ENCODE data around the gene MPHOSPH9. TPM values are rescaled to one million over a fixed set of nuclear protein-coding genes. Genes with fewer than 3 reads are reported as not detected.
"Not testable (repeated sequence)": the region's sequence is repeated elsewhere in the genome, so short reads cannot be mapped to it uniquely, and the experiment has no call there.

The MPHOSPH9 gene
- total RNA-seq, 1 donor from 2014 or later, result 94.5 TPM

DNA sequence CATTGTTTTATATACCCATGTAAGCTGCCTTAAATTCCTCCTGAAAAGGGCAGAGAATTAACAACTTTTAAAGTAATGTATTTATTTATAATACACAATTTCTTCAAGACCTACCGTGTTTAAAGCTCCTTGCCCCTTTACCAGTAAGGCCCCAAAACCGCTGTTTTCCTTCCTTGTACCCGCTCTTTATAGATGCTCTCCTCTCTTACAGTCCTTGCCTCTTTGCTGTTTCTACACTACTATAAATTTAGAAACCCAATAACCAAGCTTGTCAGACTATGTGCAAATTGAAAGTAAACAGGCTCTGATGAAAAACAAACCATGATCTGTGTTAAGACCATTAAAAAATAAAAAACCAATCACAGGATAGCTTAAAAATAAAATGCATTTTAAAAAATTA lies 3.9 kb downstream of the MPHOSPH9 start:
- intact Hi-C loops (cut with micrococcal nuclease), result no loop called here

DNA sequence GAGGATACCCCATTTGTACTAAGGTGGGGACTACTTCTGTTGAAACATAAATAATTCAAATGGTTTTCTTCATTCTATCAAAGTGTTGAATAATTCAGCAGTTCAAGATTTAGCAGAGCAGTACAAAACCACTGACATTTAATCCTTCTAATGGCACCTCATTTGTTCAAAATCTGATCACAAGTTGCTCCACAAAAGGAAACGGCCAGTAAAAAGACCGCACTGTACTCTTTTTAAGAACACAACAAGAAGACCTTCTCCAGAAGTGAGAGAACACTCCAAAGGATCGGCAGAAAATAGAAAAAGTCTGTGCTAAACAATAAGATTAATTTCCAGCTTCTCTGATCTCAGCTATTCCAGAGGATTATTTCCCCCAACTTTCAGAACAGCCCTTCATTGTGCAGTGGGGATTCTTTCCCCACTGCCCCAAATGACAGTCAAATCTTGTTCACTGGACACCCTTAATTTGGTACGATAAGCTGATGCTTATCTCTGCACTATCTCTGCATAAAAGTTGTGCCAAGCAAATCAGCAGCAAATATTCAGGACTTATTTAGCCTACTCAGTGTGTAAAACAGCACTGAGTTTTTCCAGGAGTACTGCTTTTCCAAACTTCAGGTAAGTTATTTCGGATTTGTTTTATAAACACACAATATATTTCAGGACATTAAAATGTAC lies 5.2 kb downstream of the MPHOSPH9 start:
- intact Hi-C loops (cut with micrococcal nuclease), result no loop called here

DNA sequence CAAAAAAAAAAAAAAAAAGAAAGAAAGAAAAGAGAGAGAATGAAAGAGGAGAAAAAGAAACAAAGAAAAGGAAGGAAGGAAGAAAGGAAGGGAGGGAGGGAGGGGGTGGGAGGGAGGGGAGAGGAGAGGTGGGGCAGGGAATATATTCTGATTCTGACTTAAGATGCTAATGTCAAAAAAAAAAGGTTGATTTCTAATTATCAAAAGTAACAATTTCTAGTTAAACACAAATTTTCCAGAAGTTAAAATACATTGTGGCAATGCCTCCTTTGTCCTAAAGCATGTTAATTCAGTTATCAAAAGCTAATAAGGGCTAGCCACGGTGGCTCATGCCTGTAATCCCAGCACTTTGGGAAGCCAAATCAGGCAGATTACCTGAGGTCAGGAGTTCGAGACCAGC lies 7.5 kb downstream of the MPHOSPH9 start:
- intact Hi-C loops (cut with micrococcal nuclease), result no loop called here

DNA sequence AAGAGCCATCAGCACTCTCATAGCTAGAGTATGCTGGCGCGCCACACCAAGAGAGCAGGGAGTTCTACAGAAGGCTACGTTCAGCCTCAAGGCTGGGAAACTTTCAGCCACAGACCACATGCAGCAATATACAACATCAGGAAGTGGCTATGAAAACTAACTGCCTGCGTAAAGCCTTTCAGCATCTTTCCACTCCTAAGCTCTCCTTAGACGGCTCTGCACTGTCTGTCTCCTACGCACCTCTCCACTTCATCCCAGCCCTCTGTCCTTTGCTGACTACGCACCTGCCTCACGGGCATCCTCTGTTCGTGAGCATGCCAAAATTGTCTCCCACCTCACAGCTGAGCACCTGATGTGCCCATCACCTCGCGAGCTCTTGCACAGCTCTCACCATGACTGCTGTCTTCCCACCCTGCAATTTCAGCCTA lies 9.7 kb downstream of the MPHOSPH9 start:
- intact Hi-C loops (cut with micrococcal nuclease), result loop anchor here (1.0 to 2.0 kb wide), 3 partner anchors 10 to 22 kb away; partner anchors contain the start of genes MPHOSPH9 and MTRFR

DNA sequence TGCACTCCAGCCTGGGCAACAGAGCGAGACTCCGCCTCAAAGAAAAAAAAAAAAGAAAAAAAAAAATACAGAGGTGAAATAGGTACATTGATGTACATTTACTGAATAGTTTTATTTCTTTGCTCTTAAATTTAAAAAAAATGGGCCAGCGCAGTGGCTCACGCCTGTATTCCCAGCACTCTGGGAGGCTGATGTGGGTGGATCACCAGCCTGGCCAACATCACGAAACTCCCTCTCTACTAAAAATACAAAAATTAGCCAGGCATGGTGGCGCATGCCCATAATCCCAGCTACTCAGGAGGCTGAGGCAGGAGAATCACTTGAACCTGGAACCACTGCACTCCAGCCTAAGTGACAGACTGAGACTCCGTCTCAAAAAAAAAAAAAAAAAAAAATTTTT lies 25.1 kb downstream of the MPHOSPH9 start:
- intact Hi-C loops (cut with micrococcal nuclease), result not testable (repeated sequence)

DNA sequence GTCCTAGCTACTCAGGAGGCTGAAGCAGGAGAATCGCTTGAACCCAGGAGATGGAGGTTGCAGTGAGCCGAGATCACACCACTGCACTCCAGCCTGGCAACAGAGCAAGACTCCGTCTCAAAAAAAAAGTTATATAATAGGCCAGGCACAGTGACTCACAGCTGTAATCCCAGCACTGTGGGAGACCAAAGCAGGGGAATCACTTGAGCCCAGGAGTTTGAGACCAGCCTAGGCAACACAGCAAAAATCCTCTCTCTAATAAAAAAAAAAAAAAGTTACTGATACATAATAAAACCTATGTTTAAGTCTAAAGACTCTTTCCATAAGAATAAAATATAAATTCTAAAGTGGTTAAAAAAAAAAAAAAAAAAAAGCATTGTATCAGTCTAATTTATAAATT lies 26.1 kb downstream of the MPHOSPH9 start:
- intact Hi-C loops (cut with micrococcal nuclease), result not testable (repeated sequence)

DNA sequence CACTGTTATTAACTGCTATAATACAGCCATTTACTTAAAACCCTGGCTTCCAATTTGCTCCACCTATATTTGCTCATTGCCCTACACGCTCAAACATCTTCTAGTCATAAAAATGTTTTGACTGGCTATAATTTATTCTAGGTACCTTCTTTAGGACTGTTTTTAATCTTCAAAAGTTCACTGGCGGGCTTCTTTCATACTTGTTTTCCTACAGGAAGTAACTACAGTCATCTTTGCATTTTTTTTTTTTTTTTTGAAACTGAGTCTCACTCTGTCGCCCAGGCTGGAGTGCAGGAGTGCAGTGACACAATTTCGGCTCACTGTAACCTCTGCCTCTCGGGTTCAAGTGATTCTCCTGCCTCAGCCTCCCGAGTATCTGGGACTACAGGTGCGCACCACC lies 32.5 kb downstream of the MPHOSPH9 start:
- intact Hi-C loops (cut with micrococcal nuclease), result loop anchor here (1.0 to 5.0 kb wide), 3 partner anchors 22 to 157 kb away; no protein-coding TSS in a partner anchor

DNA sequence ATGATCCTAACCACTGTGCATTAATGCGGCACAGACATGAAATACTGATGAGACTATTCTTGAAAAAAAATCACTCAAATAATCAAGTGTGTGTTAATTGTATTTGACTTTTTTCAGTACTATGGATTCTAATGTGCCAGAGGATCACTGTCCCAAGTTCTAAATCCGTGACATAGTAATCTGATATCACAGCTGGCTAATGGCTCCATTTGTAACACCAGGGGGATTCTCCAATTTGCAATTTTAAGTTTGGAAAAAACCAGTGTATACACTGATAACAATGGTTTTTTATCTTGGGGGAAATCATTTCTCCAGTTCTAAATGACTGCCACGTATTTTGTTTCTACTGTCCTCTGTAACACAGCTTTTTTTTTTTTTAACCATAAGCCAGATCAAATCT lies 33.0 kb downstream of the MPHOSPH9 start:
- intact Hi-C loops (cut with micrococcal nuclease), result loop anchor here (1.0 to 5.0 kb wide), 3 partner anchors 23 to 157 kb away; no protein-coding TSS in a partner anchor

DNA sequence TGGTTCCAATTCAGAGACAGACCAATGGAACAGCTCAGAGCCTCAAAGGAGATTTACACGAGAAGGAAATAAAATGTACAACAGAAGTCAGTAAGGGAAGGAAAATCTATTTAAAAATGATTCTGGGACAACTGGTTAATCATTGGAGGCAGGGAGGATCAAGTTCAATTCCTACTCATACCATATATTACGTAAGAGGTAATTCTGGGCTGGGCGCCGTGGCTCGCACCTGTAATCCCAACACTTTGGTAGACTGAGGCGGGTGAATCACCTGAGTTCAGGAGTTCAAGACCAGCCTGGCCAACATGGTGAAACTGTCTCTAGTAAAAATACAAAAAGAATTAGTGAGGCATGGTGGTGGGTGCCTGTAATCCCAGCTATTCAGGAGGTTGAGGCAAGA lies 45.3 kb downstream of the MPHOSPH9 start:
- intact Hi-C loops (cut with micrococcal nuclease), result no loop called here

DNA sequence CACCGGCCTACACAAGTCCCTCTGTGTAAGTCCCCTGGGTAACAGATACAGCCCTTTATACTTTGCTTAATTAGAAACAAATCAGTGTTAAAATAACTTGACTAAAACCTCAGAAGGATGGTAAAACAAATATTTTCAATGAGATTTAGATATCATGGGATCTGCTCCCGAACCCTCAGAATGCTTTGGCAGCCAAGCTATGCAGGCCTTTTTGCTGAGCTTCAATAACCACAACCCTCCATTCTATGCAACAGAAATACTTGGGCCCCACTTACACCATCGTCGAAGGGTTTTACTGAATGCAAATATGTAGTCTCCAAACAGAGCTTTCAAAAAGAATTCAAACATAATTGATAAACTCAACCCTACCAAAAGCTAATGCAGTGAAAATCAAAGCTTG lies 52.8 kb downstream of the MPHOSPH9 start:
- intact Hi-C loops (cut with micrococcal nuclease), result no loop called here

DNA sequence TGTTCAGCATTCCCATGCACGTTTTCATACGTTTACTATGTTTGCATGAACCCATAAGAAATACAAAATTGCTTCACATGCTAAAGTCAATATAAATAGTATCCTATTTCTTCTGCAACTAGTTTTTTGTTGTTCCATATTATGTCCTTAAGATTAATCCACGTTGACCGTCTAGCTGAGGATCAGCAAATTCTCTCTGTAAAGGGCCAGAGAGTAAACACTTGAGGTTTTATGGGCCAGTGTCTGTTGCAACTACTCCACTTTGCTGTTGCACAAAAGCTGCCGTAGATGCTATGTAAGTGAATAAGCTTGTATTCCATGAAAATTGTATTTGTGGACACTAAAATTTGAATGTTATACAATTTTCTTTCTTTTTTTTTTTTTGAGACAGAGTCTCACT lies 61.0 kb downstream of the MPHOSPH9 start:
- intact Hi-C loops (cut with micrococcal nuclease), result no loop called here

DNA sequence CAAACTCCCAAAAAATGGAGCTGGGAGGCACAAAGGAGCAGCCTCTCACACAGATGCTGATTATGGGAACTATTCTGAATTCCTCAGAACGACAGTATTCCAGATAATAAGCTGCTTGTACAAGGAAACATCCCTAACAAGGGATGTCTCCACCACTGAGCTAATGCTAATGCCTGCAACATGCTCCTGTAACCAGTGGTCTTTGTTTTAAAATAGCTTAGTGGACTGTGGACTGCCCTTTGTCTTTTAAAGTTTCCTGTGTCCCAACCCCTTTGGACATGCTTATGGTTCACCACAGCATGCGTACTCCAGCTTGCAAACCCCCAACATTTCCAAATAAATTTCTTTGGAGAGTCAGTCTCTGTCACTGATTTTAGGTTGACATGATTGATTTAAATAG lies 65.6 kb downstream of the MPHOSPH9 start:
- intact Hi-C loops (cut with micrococcal nuclease), result no loop called here

DNA sequence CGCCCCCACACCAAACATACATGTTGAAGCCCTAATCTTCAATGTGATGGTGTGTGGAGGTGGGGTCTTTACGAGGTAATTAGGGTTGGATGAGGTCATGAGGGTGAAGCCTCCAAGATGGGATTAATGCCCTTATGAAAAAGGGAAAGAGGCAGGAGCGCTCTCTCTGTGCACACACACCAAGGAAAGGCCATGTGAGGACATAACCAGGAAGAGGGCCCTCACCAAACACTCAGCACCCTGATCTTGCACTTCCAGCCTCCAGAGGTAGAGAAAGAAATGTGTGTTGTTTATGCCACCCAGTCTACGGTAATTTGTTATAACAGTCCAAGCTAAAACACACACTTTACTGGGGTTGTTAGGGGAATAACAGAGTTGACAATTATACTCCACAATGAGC lies 67.4 kb downstream of the MPHOSPH9 start:
- intact Hi-C loops (cut with micrococcal nuclease), result no loop called here

DNA sequence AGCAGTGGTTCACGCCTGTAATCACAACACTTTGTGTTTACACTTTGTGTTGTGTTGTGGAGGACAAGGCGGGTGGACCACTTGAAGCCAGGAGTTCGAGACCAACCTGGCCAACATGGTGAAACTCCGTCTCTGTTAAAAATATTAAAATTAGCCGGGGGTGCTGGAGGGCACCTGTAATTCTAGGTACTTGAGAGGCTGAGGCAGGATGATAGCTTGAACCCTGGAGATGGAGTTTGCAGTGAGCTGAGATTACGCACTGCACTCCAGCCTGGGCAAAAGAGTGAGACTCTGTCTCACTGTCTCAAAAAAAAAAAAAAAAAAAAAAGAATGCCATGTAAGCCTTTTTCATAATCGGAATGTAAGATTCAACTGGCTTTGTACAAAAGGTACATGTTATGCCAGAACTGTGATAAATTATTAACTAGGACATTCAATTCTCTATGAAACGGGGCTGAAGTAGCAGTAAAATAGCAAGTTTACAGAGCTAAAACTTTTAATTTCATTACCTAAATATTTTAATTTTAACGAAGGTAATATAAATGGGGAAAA lies 68.2 kb downstream of the MPHOSPH9 start:
- intact Hi-C loops (cut with micrococcal nuclease), result no loop called here

DNA sequence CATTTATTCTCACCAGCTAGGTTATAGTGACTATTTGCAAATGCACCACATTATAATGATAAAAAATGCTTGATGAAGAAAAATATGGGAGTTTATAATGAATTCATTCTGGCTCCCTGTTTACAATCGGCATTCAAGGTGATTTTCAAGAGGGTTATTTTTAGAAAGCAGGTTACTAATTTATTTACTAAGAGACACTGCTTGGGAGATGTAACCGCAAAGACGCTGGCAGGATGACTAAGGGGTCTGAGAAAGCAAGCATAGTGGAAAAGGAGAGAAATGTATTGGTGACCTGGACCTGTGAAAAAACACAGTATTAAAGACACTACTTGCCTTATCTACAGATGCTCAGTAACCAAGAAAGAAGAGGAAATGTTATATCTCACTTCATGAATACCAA lies 68.7 kb downstream of the MPHOSPH9 start:
- intact Hi-C loops (cut with micrococcal nuclease), result no loop called here

DNA sequence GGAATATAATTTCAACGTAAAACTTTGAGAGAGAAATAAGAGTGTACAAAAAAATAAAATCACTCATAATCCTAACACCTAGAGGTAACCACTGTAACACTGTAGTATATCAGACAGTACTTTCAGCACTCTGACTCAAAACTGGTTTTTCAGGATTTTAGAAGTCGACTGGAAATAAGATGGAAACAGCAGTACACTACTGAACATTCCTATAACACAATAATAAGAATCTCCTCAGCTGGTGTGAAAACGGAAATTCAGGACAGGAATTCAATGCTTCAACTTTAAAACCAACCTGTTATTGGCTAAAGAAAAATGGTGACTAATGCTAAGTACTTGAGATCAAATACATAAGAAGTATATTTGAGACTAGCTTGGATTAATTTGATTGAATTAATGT lies 69.7 kb downstream of the MPHOSPH9 start:
- intact Hi-C loops (cut with micrococcal nuclease), result no loop called here

DNA sequence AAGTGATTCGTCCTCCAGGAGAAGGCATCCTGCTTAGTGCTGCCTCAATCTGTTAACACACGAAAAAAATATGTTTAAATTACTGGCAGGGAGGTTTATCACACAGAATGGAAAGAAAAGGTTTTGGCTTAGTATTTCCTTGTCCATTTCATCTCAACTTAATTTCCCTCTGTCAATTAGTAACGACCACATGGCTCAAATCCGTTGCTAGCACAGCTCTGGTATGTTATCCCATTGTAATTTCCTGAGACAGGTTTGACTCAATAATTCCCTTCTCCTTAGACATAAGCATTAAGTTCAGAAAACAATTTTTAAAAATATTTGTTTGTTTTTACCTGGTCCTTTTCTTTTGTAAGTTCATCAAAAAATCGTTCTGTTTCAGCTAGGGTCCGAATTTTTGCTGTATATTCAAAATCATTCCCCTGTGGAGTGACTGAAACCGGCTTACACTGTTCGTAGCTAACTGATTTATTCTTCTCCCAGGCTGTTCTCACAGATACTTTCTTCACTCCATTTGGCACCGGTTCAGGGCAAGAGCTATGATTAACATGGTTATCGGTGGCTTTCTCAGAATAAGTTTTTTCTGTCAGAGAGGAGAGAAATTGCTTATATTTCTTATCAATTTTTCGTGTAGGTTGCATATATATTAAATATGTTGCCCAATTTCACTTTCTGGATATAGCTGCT lies 72.0 kb downstream of the MPHOSPH9 start:
- intact Hi-C loops (cut with micrococcal nuclease), result no loop called here

DNA sequence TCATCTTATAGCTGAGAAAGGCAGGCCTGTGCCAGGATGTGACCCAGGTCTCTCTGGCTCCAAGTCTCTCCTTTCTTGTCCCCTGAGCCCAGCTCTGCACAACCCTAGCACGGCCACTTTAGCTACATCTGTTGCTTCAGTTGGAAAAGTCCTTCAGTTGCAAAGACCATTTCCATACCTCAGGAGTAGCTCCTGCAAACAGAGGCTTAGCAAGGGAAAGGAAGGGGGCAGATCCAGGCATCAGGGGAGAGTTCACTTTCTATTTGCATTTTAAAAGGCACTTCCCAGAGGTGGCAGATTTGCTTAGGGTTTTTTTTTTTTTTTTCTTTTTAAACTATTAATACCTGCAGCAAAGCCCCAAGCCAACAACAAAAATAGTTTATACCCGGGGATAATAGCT lies 79.0 kb downstream of the MPHOSPH9 start:
- intact Hi-C loops (cut with micrococcal nuclease), result loop anchor here (10.0 kb wide), 1 partner anchor 319 kb away; the partner anchor contains the start of gene HIP1R

DNA sequence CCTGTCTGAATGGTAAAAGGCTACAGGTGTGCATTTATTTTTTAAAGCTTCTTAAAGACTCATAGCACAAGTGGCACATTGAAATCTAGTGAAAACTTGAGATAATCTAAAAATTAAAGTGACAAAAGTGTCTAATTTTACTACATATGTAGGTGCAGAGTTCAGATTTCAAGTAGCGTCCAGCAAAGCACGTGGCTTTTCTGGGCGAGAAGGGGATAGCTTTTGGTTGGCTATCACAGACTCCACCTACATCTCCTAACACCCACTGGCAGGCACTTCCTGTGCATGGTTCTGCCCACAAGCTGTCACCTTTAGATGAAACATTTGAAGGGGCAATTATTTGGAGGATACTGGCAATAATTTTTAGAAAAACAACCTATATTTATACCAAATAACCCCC lies 80.1 kb downstream of the MPHOSPH9 start:
- intact Hi-C loops (cut with micrococcal nuclease), result loop anchor here (10.0 kb wide), 1 partner anchor 318 kb away; the partner anchor contains the start of gene HIP1R

DNA sequence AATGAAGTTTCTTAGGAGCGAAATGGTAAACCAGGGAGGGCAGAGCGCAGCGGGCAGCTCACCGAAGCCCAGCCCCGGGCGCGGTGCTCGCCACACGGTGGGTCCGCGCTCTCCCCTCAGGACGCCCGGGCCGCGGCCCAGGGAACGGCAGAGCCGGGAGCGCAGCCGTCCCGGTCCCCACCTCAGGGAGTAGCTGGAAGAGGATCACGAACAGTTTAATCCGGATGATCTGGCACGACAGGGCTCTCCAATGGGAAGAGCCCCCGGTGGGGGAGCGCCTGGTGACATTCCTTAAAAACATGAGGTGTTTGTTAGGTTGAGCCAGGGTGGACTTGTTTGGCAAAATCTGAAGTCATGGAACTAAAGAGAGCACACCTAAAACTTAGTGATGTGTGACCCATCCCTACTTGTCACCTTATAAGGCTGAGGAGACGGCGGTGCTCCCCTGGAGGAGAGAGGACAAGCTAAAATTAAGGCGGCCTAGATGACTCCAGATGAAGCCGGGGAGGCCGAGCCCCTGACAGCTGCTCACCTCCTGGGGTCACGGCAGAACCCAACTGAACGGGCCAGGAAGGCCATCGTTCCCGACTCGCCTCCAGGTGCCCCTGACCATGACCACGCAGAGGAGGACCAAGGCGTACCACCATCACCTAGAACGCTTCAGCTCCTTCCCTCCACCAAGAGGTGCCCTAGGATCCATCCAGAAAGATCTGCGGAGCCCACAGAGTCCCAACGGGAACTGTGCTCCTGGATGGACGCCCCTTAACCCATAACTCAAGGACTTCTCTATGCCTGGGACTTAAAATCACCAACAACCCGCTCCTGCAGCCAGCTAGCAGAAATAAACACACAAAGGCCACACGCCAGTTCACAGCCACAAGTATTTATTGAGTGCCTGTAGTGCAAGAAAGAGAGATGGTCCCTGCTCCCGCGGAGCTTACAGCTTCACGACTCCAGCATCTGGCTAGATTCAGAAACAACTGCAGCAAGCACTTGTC lies 81.2 kb downstream of the MPHOSPH9 start:
- intact Hi-C loops (cut with micrococcal nuclease), result loop anchor here (1.0 to 10.0 kb wide), 5 partner anchors 33 to 317 kb away; partner anchors contain the start of genes HIP1R, MPHOSPH9, MTRFR and OGFOD2
